Aorta (tissue), 5 donors: ENCODE results near the gene ABHD1. TPM values are rescaled to one million over a fixed set of nuclear protein-coding genes. Genes with fewer than 3 reads are reported as not detected.
A peak's percentile ranks its signal among the peaks of the same experiment; 100 is the strongest.
"Not testable (repeated sequence)": the region's sequence is repeated elsewhere in the genome, so short reads cannot be mapped to it uniquely, and the experiment has no call there.

Experiments used
- ATAC-seq: fragments of 200-7000 bp; cut with Tn5 transposase; one replicate; pipeline ENCODE4 v1.9.1; 2022; ENCODE audit warnings: moderate library complexity; ENCODE audit not compliant: low FRiP score
- DNase-seq, 2 donors: peaks; one replicate each; pipeline ENCODE4 v3.0.0-alpha.2; 2020
- H3K27ac ChIP-seq, 2 donors: one replicate each; pipeline ENCODE4 v1.5.1; 2013; ENCODE audit warnings: low read length in 2 of 2, mild to moderate bottlenecking in 2 of 2, moderate library complexity in 2 of 2, control low read depth in 1 of 2, inconsistent platforms in 1 of 2, low read depth in 1 of 2
- H3K27me3 ChIP-seq, 2 donors: one replicate each; pipeline ENCODE4 v1.6.1; 2013; ENCODE audit warnings: control low read depth in 1 of 2, low read length in 1 of 2, mild to moderate bottlenecking in 1 of 2, moderate library complexity in 1 of 2; ENCODE audit not compliant: insufficient read depth in 2 of 2, control insufficient read depth in 1 of 2
- H3K36me3 ChIP-seq, 2 donors: one replicate each; pipeline ENCODE4 v1.6.1; 2013; ENCODE audit warnings: control low read depth in 1 of 2, low read length in 1 of 2, mild to moderate bottlenecking in 1 of 2; ENCODE audit not compliant: insufficient read depth in 2 of 2, control insufficient read depth in 1 of 2
- H3K4me1 ChIP-seq, 2 donors: one replicate each; pipeline ENCODE4 v1.6.1; 2013; ENCODE audit warnings: low read length in 2 of 2, control low read depth in 1 of 2, mild to moderate bottlenecking in 1 of 2, moderate library complexity in 1 of 2; ENCODE audit not compliant: insufficient read depth in 2 of 2, control insufficient read depth in 1 of 2
- H3K4me3 ChIP-seq, 2 donors: one replicate each; pipeline ENCODE4 v1.5.1; 2013; ENCODE audit warnings: low read length in 2 of 2, control low read depth in 1 of 2, mild to moderate bottlenecking in 1 of 2
- H3K9me3 ChIP-seq: one replicate; pipeline ENCODE4 v1.6.1; 2013; ENCODE audit warnings: mild to moderate bottlenecking, low read length; ENCODE audit not compliant: control insufficient read depth
- WGBS, 2 donors: extraction: QIAGEN DNeasy Blood & Tissue Kit; methylation state at CpG; one replicate each; pipeline ENCODE4 v1.1.7; 2013; 5-methylcytosine and 5-hydroxymethylcytosine counted together
- intact Hi-C, 2 donors: fragments of 100-400 bp; cut with DNase I; formaldehyde crosslinking; loops; one replicate each; pipeline versions ENCODE4 v1.14.2 to v1.15.0; 2022
- polyA plus RNA-seq, 2 donors: library from polyadenylated mRNA; stranded (reverse); fragments of 200-250 nt; gene quantifications; one replicate each; pipeline ENCODE4 v1.2.3, GENCODE V29; 2013
- total RNA-seq, 2 donors: library from RNA; stranded (reverse); fragmentation: NEBNext Ultra II Directional; extraction: Animal tissue kit (Norgen Biotek cat#: 25700); gene quantifications; one replicate each; pipeline ENCODE4 v1.2.1, GENCODE V29; 2021
- donor health status: healthy with polysubstance abuse.
- donor health status: Bipolar disorder and iron deficiency.
- donor health status: DM: no; HTN: no; CAD: no.
- donor health status: DM: no; HTN: no; CAD: no.
- donor health status: DM: yes; HTN: yes; CAD: no.

ABHD1 gene
- total and polyA plus RNA-seq, 4 donors: 0.08 to 0.90 TPM; not detected in 2

- intact Hi-C loops: loop anchor here (2.0 to 10.0 kb wide), 3 partner anchors 93 to 181 kb away; no protein-coding TSS in a partner anchor
- no peak overlapping the region for H3K27ac ChIP-seq
- DNase-seq: no peak
- H3K4me1 ChIP-seq: no peaks in the 10 kb centered on the region
- ATAC-seq: no peak
- H3K27me3 ChIP-seq: no peaks in the 10 kb centered on the region
- H3K36me3 ChIP-seq: no peaks in the 10 kb centered on the region
- 92% methylated on average over 19 of the region's 19 CpGs for WGBS, 2 donors
- no peak overlapping the region for H3K4me3 ChIP-seq
- no peaks in the 10 kb centered on the region for H3K9me3 ChIP-seq
These were observed 24.2 kb upstream of the ABHD1 start for GRCh38 chr2:27099334-27099955.

- Histone ChIP-seq H3K36me3 (no peaks in the 10 kb centered on the region), H3K27ac (no peak overlapping the region), H3K9me3 (no peaks in the 10 kb centered on the region), H3K4me1 (no peaks in the 10 kb centered on the region), H3K4me3 (no peak overlapping the region), H3K27me3 (no peaks in the 10 kb centered on the region)
- intact Hi-C loops: no loop called here
- DNase-seq: no peak
- ATAC-seq: no peak
- 83% methylated on average over 10 of the region's 10 CpGs for WGBS, 2 donors
These were observed 23.6 kb upstream of the ABHD1 start for GRCh38 chr2:27100036-27100435.

GRCh38 chr2:27102329-27102728, 21.3 kb upstream of the ABHD1 start:
- H3K27me3 ChIP-seq: no peaks in the 10 kb centered on the region
- H3K36me3 ChIP-seq: no peaks in the 10 kb centered on the region
- intact Hi-C loops: loop anchor here in 1 of 2 donors (2.0 kb wide), 1 partner anchor 178 kb away; no protein-coding TSS in a partner anchor
- H3K4me1 ChIP-seq: no peaks in the 10 kb centered on the region
- no peaks in the 10 kb centered on the region for H3K9me3 ChIP-seq
- 75 to 76% methylated on average over 5 of the region's 5 CpGs for WGBS, 2 donors
- DNase-seq (no peak), ATAC-seq (no peak)
- H3K27ac ChIP-seq: no peak overlapping the region
- H3K4me3 ChIP-seq: no peak overlapping the region

- no peaks in the 10 kb centered on the region for H3K9me3 ChIP-seq
- H3K4me3 ChIP-seq: no peak overlapping the region
- DNase-seq (no peak), ATAC-seq (no peak)
- intact Hi-C loops: no loop called here
- no peaks in the 10 kb centered on the region for H3K4me1 ChIP-seq
- no peaks in the 10 kb centered on the region for H3K27me3 ChIP-seq
- WGBS, 2 donors: 52 to 63% methylated on average over 3 of the region's 3 CpGs
- H3K27ac ChIP-seq: no peak overlapping the region
- no peaks in the 10 kb centered on the region for H3K36me3 ChIP-seq
These were observed 17.6 kb upstream of the ABHD1 start for GRCh38 chr2:27105981-27106380.

GRCh38 chr2:27108221-27108620, 15.4 kb upstream of the ABHD1 start:
- DNase-seq: no peak

GRCh38 chr2:27109083-27109482, 14.5 kb upstream of the ABHD1 start:
- 91 to 95% methylated on average over 3 of the region's 3 CpGs for WGBS, 2 donors
- intact Hi-C loops: no loop called here
- no peak for ATAC-seq

More at GRCh38 chr2:27108221-27108620, 15.4 kb upstream of the ABHD1 start:
- Histone ChIP-seq H3K27me3 (no peaks in the 10 kb centered on the region), H3K9me3 (no peaks in the 10 kb centered on the region), H3K36me3 (no peaks in the 10 kb centered on the region), H3K4me3 (no peak overlapping the region), H3K4me1 (no peaks in the 10 kb centered on the region), H3K27ac (no peak overlapping the region)
- no peak for ATAC-seq
- WGBS, 2 donors: 74 to 78% methylated on average over 2 of the region's 2 CpGs
- intact Hi-C loops: no loop called here

GRCh38 chr2:27110603-27111352, 12.8 kb upstream of the ABHD1 start:
- H3K27ac ChIP-seq, ATAC-seq, H3K9me3 ChIP-seq, H3K4me3 ChIP-seq, H3K27me3 ChIP-seq, H3K36me3 ChIP-seq, intact Hi-C loops, H3K4me1 ChIP-seq, DNase-seq: not testable (repeated sequence)
- 76 to 84% methylated on average over 24 of the region's 24 CpGs for WGBS, 2 donors

More at GRCh38 chr2:27109083-27109482, 14.5 kb upstream of the ABHD1 start:
- no peaks in the 10 kb centered on the region for H3K4me1 ChIP-seq
- no peaks in the 10 kb centered on the region for H3K9me3 ChIP-seq
- DNase-seq: no peak
- H3K27ac ChIP-seq: no peak overlapping the region
- H3K27me3 ChIP-seq: no peaks in the 10 kb centered on the region
- H3K36me3 ChIP-seq: no peaks in the 10 kb centered on the region
- H3K4me3 ChIP-seq: no peak overlapping the region

GRCh38 chr2:27111392-27112078, 12.1 kb upstream of the ABHD1 start:
- H3K27ac ChIP-seq, H3K36me3 ChIP-seq, intact Hi-C loops, H3K4me1 ChIP-seq, ATAC-seq, H3K27me3 ChIP-seq, H3K4me3 ChIP-seq, H3K9me3 ChIP-seq: not testable (repeated sequence)
- DNase-seq: peak in 1 of 2 donors; percentile 21
- WGBS, 2 donors: 90 to 92% methylated on average over 47 to 49 of the region's 49 CpGs
